BLaER1 treated with 17β-estradiol and CSF1 and Interleukin-3, amounts not matched to agents 10 nM and 100 nM (cell line): ENCODE results near the gene KRT27.

Experiments used
- H3K27ac ChIP-seq, 11 experiments: shearing (Covaris generic); formaldehyde crosslinking; 2 replicates each; pipeline ENCODE4 v1.8.1; 2022
- H3K27me3 ChIP-seq, 11 experiments: shearing (Covaris generic); formaldehyde crosslinking; 2 replicates each; pipeline ENCODE4 v1.8.1; 2022
- H3K36me3 ChIP-seq, 11 experiments: shearing (Covaris generic); formaldehyde crosslinking; 2 replicates each; pipeline ENCODE4 v1.8.1; 2022
- H3K4me1 ChIP-seq, 10 experiments: shearing (Covaris generic); formaldehyde crosslinking; 2 replicates each; pipeline ENCODE4 v1.8.1; 2022
- H3K4me2 ChIP-seq, 11 experiments: shearing (Covaris generic); formaldehyde crosslinking; 2 replicates each; pipeline ENCODE4 v1.8.1; 2022
- H3K4me3 ChIP-seq, 10 experiments: shearing (Covaris generic); formaldehyde crosslinking; 2 replicates each; pipeline ENCODE4 v1.8.1; 2022
- H3K9ac ChIP-seq, 11 experiments: shearing (Covaris generic); formaldehyde crosslinking; 2 replicates each; pipeline ENCODE4 v1.8.1; 2022
- H3K9me3 ChIP-seq, 11 experiments: shearing (Covaris generic); formaldehyde crosslinking; replicated peaks in 1 of 11; 2 replicates each; pipeline ENCODE4 v1.8.1; 2022
- H4K20me1 ChIP-seq, 11 experiments: shearing (Covaris generic); formaldehyde crosslinking; 2 replicates each; pipeline ENCODE4 v1.8.1; 2022
- Cebpa-rat ChIP-seq, 11 experiments: shearing (Covaris generic); IDR thresholded peaks; 2 replicates each; pipeline ENCODE4 v1.8.1; 2022

Gene KRT27, protein sequence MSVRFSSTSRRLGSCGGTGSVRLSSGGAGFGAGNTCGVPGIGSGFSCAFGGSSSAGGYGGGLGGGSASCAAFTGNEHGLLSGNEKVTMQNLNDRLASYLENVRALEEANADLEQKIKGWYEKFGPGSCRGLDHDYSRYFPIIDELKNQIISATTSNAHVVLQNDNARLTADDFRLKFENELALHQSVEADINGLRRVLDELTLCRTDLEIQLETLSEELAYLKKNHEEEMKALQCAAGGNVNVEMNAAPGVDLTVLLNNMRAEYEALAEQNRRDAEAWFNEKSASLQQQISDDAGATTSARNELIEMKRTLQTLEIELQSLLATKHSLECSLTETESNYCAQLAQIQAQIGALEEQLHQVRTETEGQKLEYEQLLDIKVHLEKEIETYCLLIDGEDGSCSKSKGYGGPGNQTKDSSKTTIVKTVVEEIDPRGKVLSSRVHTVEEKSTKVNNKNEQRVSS

DNA sequence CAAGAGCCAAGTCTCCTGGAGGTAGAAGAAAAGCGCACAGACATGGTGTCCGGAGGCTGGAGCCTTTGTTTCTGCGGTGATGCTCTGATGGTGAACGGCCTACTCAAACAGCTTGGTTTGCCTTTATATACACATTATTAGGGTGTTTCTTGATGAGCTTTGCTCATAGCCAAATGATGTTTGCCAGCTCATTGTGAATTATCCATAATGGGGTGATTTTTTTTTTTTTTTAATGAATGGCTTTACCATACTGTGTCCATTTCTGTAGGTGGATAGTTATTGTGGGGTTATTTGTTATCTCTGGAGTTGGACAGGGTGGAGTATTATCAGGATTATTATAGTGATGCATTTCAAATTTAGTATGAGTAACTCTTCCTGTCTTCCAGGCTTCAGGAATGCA lies at the start of gene KRT27:
KRT27 (minus strand) TSS at position 101 of the 400 bp plus-strand sequence; CDS start at position 44, 57 bp downstream.
- peaks cover 0 to 2% (median 0%) of the 10 kb centered on the region in 10 experiments; a peak in 1 of 20 replicates for H3K4me1 ChIP-seq
- no peak within 1 kb of the TSS for H3K4me2 ChIP-seq
- peaks cover 9 to 18% (median 13%) of the 10 kb centered on the region in 11 experiments for H3K27me3 ChIP-seq
- no peaks in the 10 kb centered on the region for H4K20me1 ChIP-seq
- peaks cover 5 to 12% (median 10%) of the 10 kb centered on the region in 11 experiments; a peak in 16 of 22 replicates for H3K9me3 ChIP-seq
- no peak within 1 kb of the TSS for H3K9ac ChIP-seq
- H3K36me3 ChIP-seq: no peaks in the 10 kb centered on the region
- no peak within 1 kb of the TSS for H3K27ac ChIP-seq
- TF ChIP-seq Cebpa-rat (IDR thresholded peaks at IDR 0.05): no peak
- no peak within 1 kb of the TSS for H3K4me3 ChIP-seq

DNA sequence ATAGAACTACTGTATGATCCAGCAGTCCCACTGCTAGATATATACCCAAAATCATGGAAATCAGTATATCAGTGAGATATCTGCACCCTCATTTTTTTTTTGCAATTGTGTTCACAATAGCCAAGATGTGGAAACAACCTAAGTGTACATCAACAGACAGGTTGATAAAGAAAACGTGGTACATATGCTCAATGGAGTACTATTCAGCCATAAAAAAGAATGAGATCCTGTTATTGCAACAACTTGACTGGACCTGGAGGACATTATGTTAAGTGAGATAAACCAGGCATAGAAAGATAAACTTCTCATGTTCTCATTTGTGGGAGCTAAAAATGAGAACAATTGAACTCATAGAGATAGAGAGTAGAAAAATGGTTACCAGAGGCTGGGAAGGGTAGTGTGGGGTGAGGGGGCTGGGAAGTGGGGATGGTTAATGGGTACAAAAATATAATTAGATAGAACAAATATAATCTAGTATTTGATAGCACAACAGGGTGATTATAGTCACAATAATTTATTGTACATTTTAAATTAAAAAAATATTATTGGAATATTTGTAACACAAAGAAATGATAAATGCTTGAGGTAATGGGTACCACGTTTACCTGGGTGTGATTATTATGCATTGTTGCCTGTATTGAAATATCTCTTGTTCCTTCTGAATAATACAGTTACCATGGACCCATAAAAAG lies 47.9 kb upstream of the KRT27 start:
- H3K9me3 ChIP-seq: peaks cover 0 to 12% (median 6%) of the 10 kb centered on the region in 11 experiments; a peak in 6 of 22 replicates
- H3K4me1 ChIP-seq: peaks cover 9 to 28% (median 19%) of the 10 kb centered on the region in 10 experiments; a peak in 19 of 20 replicates
- no peaks in the 10 kb centered on the region for H4K20me1 ChIP-seq
- no peak overlapping the region for H3K4me3 ChIP-seq
- H3K27me3 ChIP-seq: no peaks in the 10 kb centered on the region
- H3K9ac ChIP-seq: no peak overlapping the region
- H3K36me3 ChIP-seq: peaks cover 5 to 20% (median 10%) of the 10 kb centered on the region in 11 experiments; a peak in 16 of 22 replicates
- H3K4me2 ChIP-seq: no peak overlapping the region
- no peak for TF ChIP-seq Cebpa-rat (IDR thresholded peaks at IDR 0.05)
- no peak overlapping the region for H3K27ac ChIP-seq

DNA sequence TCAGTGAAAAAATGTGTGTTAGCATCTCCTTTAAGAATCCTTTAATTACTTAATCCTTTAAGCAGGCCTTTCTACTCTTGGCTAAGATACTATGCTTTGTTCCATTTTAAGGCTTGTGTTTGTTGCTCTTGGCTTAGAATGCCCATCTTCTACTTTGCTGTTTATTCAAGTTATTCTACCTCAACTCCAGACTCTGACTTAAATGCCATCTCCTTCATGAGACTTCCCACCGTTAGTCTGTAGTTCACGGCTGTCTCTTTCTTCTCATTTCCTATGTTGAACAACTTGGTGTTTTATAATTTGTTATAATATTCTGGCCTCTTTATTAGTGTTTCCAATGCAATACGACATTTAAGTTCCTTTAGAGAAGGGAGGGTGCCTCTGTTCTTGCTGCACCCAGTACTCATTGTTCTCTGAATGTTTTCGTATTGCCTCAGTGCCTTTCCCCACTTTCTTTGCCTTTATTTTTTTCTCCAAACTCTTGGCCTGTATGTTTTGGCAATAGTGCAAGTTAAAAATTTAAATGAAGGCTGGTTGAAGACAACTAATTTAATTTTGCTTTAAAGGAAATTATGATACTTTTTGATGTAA lies 46.2 kb upstream of the KRT27 start:
- Histone ChIP-seq H3K9me3 (peaks cover 0 to 12% (median 6%) of the 10 kb centered on the region in 11 experiments; a peak in 6 of 22 replicates), H3K4me2 (no peak overlapping the region), H3K27me3 (no peaks in the 10 kb centered on the region), H3K4me1 (peaks cover 9 to 20% (median 18%) of the 10 kb centered on the region in 10 experiments; a peak in 19 of 20 replicates), H3K4me3 (no peak overlapping the region), H3K27ac (no peak overlapping the region), H3K36me3 (peaks cover 0 to 7% (median 0%) of the 10 kb centered on the region in 11 experiments; a peak in 4 of 22 replicates), H3K9ac (no peak overlapping the region), H4K20me1 (no peaks in the 10 kb centered on the region)
- TF ChIP-seq Cebpa-rat (IDR thresholded peaks at IDR 0.05): no peak

DNA sequence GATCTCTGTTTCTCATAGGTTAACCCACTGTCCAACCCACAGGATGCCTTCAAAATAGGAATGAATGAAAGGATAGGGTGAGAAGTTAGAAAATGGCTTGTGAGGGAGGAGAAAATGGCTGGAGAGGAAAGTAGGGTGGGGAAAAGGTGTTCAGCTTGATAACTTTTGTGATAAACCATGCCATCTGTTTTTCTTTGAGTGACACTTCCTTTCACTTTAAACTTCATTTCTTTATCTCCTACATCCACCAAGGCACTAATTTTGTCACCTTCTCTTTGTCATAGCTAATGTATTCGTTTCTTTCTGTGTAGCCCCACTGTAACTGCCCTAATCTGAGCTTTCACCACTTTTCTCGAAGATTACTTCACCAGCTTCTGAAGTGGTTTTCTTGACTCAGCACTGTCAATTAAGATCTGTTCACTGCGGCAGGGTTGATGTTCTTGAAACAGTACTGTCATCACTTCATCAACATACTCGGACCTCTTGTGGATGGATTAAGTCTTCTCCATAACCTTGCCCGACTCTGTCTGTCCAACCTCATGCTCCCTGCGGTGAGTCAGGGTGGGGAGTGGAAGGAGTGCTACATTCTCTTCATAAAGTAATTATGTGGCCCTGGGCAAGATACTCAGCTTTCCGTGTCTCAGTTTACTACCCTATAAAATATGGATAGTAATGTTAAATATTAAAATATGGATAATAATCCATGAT lies 45.5 kb upstream of the KRT27 start:
- Histone ChIP-seq H4K20me1 (no peaks in the 10 kb centered on the region), H3K27ac (no peak overlapping the region), H3K36me3 (peaks cover 0 to 7% (median 0%) of the 10 kb centered on the region in 11 experiments; a peak in 4 of 22 replicates), H3K9me3 (peaks cover 0 to 12% (median 6%) of the 10 kb centered on the region in 11 experiments; a peak in 6 of 22 replicates), H3K4me2 (no peak overlapping the region), H3K4me3 (no peak overlapping the region), H3K27me3 (no peaks in the 10 kb centered on the region), H3K4me1 (peaks cover 3 to 14% (median 11%) of the 10 kb centered on the region in 10 experiments; a peak in 19 of 20 replicates), H3K9ac (no peak overlapping the region)
- TF ChIP-seq Cebpa-rat (IDR thresholded peaks at IDR 0.05): no peak

DNA sequence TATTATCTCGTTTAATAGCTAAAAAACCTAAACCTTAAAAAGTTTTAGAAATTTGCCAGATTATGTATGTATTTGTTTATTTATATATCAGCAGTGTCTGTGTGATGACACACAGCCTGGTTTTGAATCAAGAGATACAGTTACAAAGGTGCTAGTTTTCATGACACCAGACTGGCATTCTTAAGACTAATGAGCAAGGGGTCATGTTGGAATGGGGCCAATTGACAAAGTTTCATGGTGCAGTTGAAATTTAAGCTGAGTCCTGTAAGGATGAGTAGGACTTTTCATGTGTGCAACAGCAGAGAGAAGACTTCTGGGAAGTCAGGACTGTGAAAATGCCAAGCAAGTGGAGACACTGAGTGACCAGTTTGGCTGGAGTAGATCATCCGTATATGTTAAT lies 43.2 kb upstream of the KRT27 start:
- H3K4me2 ChIP-seq: no peak overlapping the region
- no peaks in the 10 kb centered on the region for H4K20me1 ChIP-seq
- H3K9me3 ChIP-seq: peaks cover 0 to 12% (median 6%) of the 10 kb centered on the region in 11 experiments; a peak in 6 of 22 replicates
- no peak overlapping the region for H3K4me3 ChIP-seq
- peaks cover 0 to 15% (median 0%) of the 10 kb centered on the region in 11 experiments; a peak in 5 of 22 replicates for H3K36me3 ChIP-seq
- no peak for TF ChIP-seq Cebpa-rat (IDR thresholded peaks at IDR 0.05)
- H3K9ac ChIP-seq: no peak overlapping the region
- peaks cover 0 to under 1% (median 0%) of the 10 kb centered on the region in 10 experiments; a peak in 1 of 20 replicates for H3K4me1 ChIP-seq
- H3K27ac ChIP-seq: no peak overlapping the region
- no peaks in the 10 kb centered on the region for H3K27me3 ChIP-seq

DNA sequence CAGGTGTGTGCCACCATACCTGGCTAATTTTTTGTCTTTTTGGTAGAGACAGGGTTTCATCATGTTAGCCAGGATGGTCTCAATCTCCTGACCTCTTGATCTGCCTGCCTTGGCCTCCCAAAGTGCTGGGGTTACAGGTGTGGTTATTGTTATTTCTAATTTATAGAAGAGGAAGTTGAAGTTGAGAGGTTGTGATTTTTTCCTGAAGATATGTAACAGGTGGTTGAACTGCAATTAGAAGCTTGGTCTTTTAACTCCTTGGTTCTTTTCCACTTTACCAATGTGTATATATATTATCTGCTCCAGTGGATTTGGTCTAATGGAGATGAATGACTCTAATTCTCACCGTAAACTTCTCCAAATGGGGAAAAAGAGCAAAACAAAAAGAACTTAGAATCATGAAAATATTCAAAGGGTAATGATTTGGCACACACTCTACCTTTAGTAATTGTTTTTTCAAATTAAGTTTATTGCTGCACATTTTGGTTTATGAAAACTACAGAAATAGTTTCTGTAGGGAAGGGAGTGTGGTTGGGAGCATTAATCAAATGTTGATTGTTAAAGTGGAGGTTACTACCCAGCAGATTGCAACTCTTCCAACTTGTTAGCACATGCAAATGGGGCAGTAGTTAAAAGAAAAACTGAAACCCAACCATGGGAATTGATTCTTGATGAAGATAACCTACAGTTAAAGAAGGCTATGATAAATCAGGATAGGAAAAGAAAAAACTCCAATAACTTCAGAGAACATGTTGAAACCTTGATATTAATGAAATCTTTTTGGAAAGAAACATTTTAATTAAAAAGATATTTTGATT lies 41.9 kb upstream of the KRT27 start:
- TF ChIP-seq Cebpa-rat (IDR thresholded peaks at IDR 0.05): no peak

DNA sequence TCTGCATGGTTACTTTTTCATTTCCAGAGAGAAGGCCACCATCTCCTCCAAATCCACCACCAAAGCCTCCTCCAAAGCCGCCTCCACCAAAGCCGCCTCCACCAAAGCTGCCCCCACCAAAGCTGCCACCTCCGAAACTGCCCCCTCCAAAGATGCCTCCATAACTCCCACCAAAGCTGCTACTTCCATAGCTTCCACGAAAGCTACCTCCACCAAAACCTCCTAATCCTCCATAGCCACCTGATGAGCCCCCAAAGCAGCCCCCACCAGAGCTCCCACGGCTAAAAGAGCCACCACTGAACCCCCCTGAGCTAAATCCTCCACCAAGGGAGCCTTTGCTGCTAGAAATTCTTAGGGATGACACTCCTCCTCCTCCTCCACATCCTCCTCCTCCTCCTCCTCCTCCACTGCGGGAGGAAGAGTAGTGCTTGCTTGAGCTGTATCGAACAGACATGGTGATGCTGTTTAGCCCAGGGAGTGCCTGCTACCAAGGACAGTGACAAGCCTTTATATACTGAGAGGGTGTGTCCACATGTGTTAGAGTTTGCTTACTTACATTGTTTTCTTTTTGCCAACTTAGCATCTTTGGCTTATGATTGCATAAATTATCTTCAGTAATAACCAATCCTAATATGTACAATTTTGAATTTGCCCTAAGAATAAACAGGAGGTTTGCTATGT lies 39.9 kb upstream of the KRT27 start, which contains the start of gene KRT10:
KRT10 (minus strand) TSS at position 483 of the 681 bp plus-strand sequence; CDS start at position 454, 29 bp downstream.
- Histone ChIP-seq H3K27me3 (no peaks in the 10 kb centered on the region), H3K27ac (no peak within 1 kb of the TSS), H3K9ac (no peak within 1 kb of the TSS), H4K20me1 (no peaks in the 10 kb centered on the region), H3K9me3 (peaks cover 0 to 16% (median 2%) of the 10 kb centered on the region in 11 experiments; a peak in 9 of 22 replicates), H3K36me3 (peaks cover 3 to 15% (median 8%) of the 10 kb centered on the region in 11 experiments), H3K4me2 (no peak within 1 kb of the TSS), H3K4me3 (no peak within 1 kb of the TSS), H3K4me1 (peaks cover 4 to 22% (median 8%) of the 10 kb centered on the region in 10 experiments; a peak in 12 of 20 replicates)
- TF ChIP-seq Cebpa-rat (IDR thresholded peaks at IDR 0.05): no peak

More for the DNA sequence above, 41.9 kb upstream of the KRT27 start:
- H3K4me2 ChIP-seq: no peak overlapping the region
- peaks cover 0 to 14% (median 5%) of the 10 kb centered on the region in 10 experiments; a peak in 6 of 20 replicates for H3K4me1 ChIP-seq
- H3K27me3 ChIP-seq: no peaks in the 10 kb centered on the region
- H3K9me3 ChIP-seq: peaks cover 0 to 10% (median 0%) of the 10 kb centered on the region in 11 experiments; a peak in 8 of 22 replicates
- H3K27ac ChIP-seq: no peak overlapping the region
- H3K4me3 ChIP-seq: no peak overlapping the region
- peaks cover 0 to 15% (median 0%) of the 10 kb centered on the region in 11 experiments; a peak in 5 of 22 replicates for H3K36me3 ChIP-seq
- H4K20me1 ChIP-seq: no peaks in the 10 kb centered on the region
- no peak overlapping the region for H3K9ac ChIP-seq
